Measurements from ENCODE around the gene LZIC. TPM values are rescaled to one million over a fixed set of nuclear protein-coding genes. Genes with fewer than 3 reads are reported as not detected.

LZIC gene
- total RNA-seq, 1 experiment from 2014 or later, result 37.9 TPM

DNA sequence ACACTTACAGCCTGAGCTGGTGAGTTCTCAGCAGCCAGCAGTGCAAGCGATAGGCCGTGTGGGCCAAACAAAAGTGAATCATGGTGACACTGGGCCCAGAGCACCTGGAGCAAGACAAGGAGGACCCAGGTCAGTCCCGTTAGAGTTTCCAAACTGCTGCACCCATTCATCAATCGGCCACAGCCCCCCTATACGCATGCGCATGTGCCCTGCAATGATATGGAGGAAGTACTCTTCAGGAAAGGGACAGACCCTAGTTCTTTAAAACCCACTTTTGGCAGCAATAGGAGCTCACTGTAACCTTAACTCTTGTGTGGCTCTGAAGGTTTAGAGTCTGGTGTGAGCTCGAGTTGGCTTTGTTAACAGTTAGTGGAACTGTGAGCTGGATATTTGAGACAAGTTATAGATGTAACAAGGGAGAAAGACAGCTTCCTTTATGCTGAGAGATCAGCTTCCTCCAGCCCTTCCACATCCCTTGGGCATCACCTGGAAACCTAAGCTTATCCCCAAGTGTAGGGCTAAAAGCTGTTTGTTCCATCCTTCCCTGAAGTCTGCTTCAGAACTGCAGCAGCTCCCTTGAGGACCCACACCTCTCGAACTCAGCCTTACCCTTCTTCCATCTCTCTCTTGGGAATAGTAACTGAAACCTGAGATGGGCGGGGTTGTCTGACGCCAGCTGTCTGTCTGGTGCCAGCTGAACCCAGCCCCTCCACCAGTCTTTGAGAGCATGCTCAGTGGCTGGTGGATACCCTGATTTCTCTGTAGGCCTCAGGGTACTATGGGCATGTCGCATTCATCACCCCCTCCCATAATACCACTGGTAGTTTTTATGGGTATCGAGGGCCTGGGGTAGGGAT, 17.7 kb upstream of the LZIC start:
- in situ Hi-C loops (cut with HindIII; ENCODE audit: low pct_unique_long_range_greater_than_20kb, low sequenced_read_pairs), result no loop called here
- BruUV-seq (replicated peaks), result no TSS peak
- DNase-seq (ENCODE audit: low read depth, low spot score), result no peak
- POLR2A ChIA-PET, result interaction anchor here (0.5 to 0.6 kb wide), 3 partner anchors 103 to 1446 kb away, joined by 3 to 4 read pairs (median 3); no protein-coding TSS in a partner anchor
- Histone ChIP-seq H3K4me1 (ENCODE audit: control insufficient read depth, insufficient read depth, low read length) (no peaks in the 10 kb centered on the region), H3K9me3 (ENCODE audit: control insufficient read depth, insufficient read depth, low read depth, low read length) (no peaks in the 10 kb centered on the region), H3K36me3 (ENCODE audit: control insufficient read depth, insufficient read depth, low read length) (no peaks in the 10 kb centered on the region), H3K27me3 (ENCODE audit: control insufficient read depth, insufficient read depth, low read length) (no peaks in the 10 kb centered on the region), H3K4me3 (ENCODE audit: low read depth in 2 of 2, low read length in 2 of 2) (no peak overlapping the region), H3K27ac (ENCODE audit: low read length) (no peak overlapping the region)
- ATAC-seq, result 0 out of 2 replicates have a peak, but pooled peaks have one; percentile 30
- CTCF ChIA-PET, result no interaction called here
- intact Hi-C loops (cut with micrococcal nuclease; ENCODE audit: unreplicated experiment), result no loop called here
- TF ChIP-seq POLR2AphosphoS5 (IDR thresholded peaks at IDR 0.05; ENCODE audit: low read depth, low read length) (no peak), REST (IDR thresholded peaks at IDR 0.05; ENCODE audit: insufficient read depth in 1 of 2, low read depth in 2 of 2, low read length in 1 of 2) (no peak), SIN3A (IDR thresholded peaks at IDR 0.05; ENCODE audit: borderline replicate concordance, insufficient read depth, low read depth, low read length) (no peak), TCF7L2 (IDR thresholded peaks at IDR 0.05; ENCODE audit: low read depth, low read length) (no peak)
- TF ChIP-seq, protein P1, sequence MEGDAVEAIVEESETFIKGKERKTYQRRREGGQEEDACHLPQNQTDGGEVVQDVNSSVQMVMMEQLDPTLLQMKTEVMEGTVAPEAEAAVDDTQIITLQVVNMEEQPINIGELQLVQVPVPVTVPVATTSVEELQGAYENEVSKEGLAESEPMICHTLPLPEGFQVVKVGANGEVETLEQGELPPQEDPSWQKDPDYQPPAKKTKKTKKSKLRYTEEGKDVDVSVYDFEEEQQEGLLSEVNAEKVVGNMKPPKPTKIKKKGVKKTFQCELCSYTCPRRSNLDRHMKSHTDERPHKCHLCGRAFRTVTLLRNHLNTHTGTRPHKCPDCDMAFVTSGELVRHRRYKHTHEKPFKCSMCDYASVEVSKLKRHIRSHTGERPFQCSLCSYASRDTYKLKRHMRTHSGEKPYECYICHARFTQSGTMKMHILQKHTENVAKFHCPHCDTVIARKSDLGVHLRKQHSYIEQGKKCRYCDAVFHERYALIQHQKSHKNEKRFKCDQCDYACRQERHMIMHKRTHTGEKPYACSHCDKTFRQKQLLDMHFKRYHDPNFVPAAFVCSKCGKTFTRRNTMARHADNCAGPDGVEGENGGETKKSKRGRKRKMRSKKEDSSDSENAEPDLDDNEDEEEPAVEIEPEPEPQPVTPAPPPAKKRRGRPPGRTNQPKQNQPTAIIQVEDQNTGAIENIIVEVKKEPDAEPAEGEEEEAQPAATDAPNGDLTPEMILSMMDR (IDR thresholded peaks at IDR 0.05), result no peak

DNA sequence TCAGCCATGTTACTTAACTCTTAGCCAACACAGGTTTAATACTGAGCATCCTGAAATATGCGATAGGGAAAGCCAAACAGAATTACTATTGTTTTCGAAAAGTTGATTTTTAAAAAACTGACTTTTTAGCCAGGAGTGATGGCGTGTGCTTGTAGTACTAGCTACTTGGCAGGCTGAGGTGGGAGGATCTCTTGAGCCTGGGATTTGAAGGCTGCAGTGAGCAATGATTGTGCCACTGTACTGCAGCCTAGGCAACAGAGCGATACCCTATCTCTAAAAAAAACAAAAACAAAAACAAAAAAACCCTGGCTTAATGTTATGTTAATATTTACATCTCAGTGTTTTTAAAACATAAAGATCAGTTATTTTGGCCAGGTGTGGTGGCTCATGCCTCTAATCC, 16.8 kb upstream of the LZIC start:
- POLR2A ChIA-PET, result no interaction called here
- Histone ChIP-seq H3K27ac (ENCODE audit: low read length) (no peak overlapping the region), H3K4me3 (ENCODE audit: low read depth in 2 of 2, low read length in 2 of 2) (no peak overlapping the region), H3K4me1 (ENCODE audit: control insufficient read depth, insufficient read depth, low read length) (no peaks in the 10 kb centered on the region), H3K9me3 (ENCODE audit: control insufficient read depth, insufficient read depth, low read depth, low read length) (no peaks in the 10 kb centered on the region), H3K27me3 (ENCODE audit: control insufficient read depth, insufficient read depth, low read length) (no peaks in the 10 kb centered on the region), H3K36me3 (ENCODE audit: control insufficient read depth, insufficient read depth, low read length) (no peaks in the 10 kb centered on the region)
- TF ChIP-seq TCF7L2 (IDR thresholded peaks at IDR 0.05; ENCODE audit: low read depth, low read length) (no peak), SIN3A (IDR thresholded peaks at IDR 0.05; ENCODE audit: borderline replicate concordance, insufficient read depth, low read depth, low read length) (no peak), POLR2AphosphoS5 (IDR thresholded peaks at IDR 0.05; ENCODE audit: low read depth, low read length) (no peak), REST (IDR thresholded peaks at IDR 0.05; ENCODE audit: insufficient read depth in 1 of 2, low read depth in 2 of 2, low read length in 1 of 2) (no peak)
- TF ChIP-seq, protein P1 (IDR thresholded peaks at IDR 0.05), result no peak
- ATAC-seq, result no peak
- no TSS peak for BruUV-seq (replicated peaks)
- no peak for DNase-seq (ENCODE audit: low read depth, low spot score)
- CTCF ChIA-PET, result no interaction called here
- intact Hi-C loops (cut with micrococcal nuclease; ENCODE audit: unreplicated experiment) (no loop called here), in situ Hi-C loops (cut with HindIII; ENCODE audit: low pct_unique_long_range_greater_than_20kb, low sequenced_read_pairs) (no loop called here)

Data from Panc1 (cell line).